AG04449 (cell line): ENCODE data around the gene AXIN1.
"Not testable (repeated sequence)": the region's sequence is repeated elsewhere in the genome, so short reads cannot be mapped to it uniquely, and the experiment has no call there.

ENCODE experiments used
- CTCF ChIA-PET: fragments of 350-600 bp; formaldehyde crosslinking; extraction: SDS; loops from one replicate; lab custom pipeline; 2021; ENCODE audit warnings: antibody characterized with exemption; lab: Yijun Ruan, JAX
- POLR2A ChIA-PET: fragments of 400-600, 350-600 bp; formaldehyde crosslinking; extraction: SDS; loops from one replicate; lab custom pipeline; 2020; ENCODE audit warnings: antibody characterized with exemption, inconsistent platforms; lab: Yijun Ruan, JAX
- DNase-seq: peaks from one replicate; pipeline ENCODE4 v3.0.0-alpha.2; 2010; ENCODE audit warnings: low read depth, low spot score
- H3K4me3 ChIP-seq: 2 replicates; pipeline ENCODE4 v1.5.1; 2011; ENCODE audit warnings: low read depth, mild to moderate bottlenecking, control low read depth, low read length
- CTCF ChIP-seq: IDR thresholded peaks from one replicate; pipeline ENCODE4 v1.5.1; 2011; ENCODE audit warnings: mild to moderate bottlenecking, moderate library complexity, low read length, control low read depth, inconsistent platforms; ENCODE audit not compliant: insufficient read depth; ENCODE audit errors: missing control alignments

Gene AXIN1

DNA sequence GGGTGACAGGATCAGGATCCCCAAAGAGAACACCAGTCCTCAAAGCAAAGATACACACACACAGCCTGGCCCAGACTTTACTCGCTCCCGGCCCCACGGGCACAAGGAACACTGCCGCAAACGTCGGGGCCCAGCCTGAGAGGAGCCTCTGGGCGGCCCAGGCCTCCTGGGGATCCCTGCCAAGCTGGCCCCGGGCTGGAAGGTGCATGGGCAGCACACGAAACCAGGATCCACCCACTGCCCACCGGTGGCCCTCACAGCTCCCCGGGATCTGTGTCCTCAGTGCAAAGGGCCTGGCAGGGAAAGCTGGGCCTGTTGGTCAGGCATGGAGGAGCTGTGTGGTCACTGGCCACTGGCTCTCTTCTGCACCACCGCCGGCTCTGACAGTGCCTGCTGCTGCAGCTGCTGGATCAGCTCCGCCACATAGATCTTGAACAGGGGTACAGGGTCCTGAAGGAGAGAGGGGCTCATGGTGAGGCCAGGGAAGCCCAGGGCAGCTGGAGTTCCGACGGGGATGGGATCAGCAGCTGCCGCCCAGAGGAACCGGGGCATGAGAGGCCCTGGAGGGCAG, 14.9 kb upstream of the AXIN1 start:
- no peak overlapping the region for H3K4me3 ChIP-seq
- DNase-seq: no peak
- CTCF ChIA-PET: no interaction called here
- POLR2A ChIA-PET: no interaction called here
- TF ChIP-seq CTCF: no peak

GRCh38 chr16:366476-366875, 14.0 kb upstream of the AXIN1 start:
- ChIA-PET CTCF (no interaction called here), POLR2A (no interaction called here)
- TF ChIP-seq CTCF: no peak
- H3K4me3 ChIP-seq: no peak overlapping the region
- no peak for DNase-seq

GRCh38 chr16:364595-365491, 12.3 kb upstream of the AXIN1 start:
- H3K4me3 ChIP-seq: no peak overlapping the region
- ChIA-PET CTCF (interaction anchor here (0.7 to 3.3 kb wide), 4 partner anchors 10 to 268 kb away, joined by 3 to 10 read pairs (median 3); no protein-coding TSS in a partner anchor), POLR2A (no interaction called here)
- DNase-seq: no peak
- no peak for TF ChIP-seq CTCF

- no peak overlapping the region for H3K4me3 ChIP-seq
- DNase-seq: no peak
- CTCF ChIA-PET: interaction anchor here (2.2 to 3.8 kb wide), 3 partner anchors 183 to 267 kb away, joined by 4 to 44 read pairs (median 10); no protein-coding TSS in a partner anchor
- no peak for TF ChIP-seq CTCF
- POLR2A ChIA-PET: no interaction called here
Measured at GRCh38 chr16:363766-364490, 11.4 kb upstream of the AXIN1 start.

GRCh38 chr16:363110-363765, 10.7 kb upstream of the AXIN1 start:
- no peak for DNase-seq
- no peak for TF ChIP-seq CTCF
- ChIA-PET POLR2A (no interaction called here), CTCF (interaction anchor here (0.8 to 3.8 kb wide), 9 partner anchors 9 to 298 kb away, joined by 3 to 44 read pairs (median 6); partner anchors contain the start of genes AXIN1 and FAM234A)
- no peak overlapping the region for H3K4me3 ChIP-seq

GRCh38 chr16:362702-362999, 10.1 kb upstream of the AXIN1 start:
- H3K4me3 ChIP-seq, DNase-seq, POLR2A ChIA-PET: not testable (repeated sequence)
- CTCF ChIA-PET: interaction anchor here (0.7 to 3.8 kb wide), 16 partner anchors 9 to 301 kb away, joined by 3 to 44 read pairs (median 4); partner anchors contain the start of genes AXIN1, FAM234A and RHBDF1
